HepG2 (cell line): ENCODE measurements around the gene ZNF514. TPM values are rescaled to one million over a fixed set of nuclear protein-coding genes. Genes with fewer than 3 reads are reported as not detected.

ENCODE experiments used
- AKAP8 ChIP-seq: sonication (generic); formaldehyde crosslinking; IDR thresholded peaks from 2 replicates; pipeline ENCODE4 v1.5.1; 2020; ENCODE audit warnings: mild to moderate bottlenecking, missing genetic modification reagents
- BHLHE40 ChIP-seq: IDR thresholded peaks from 2 replicates; pipeline ENCODE4 v1.6.1; 2011; ENCODE audit warnings: low read length, improper control_type of control experiment
- CBX5 ChIP-seq: sonication (generic); formaldehyde crosslinking; IDR thresholded peaks from 2 replicates; pipeline ENCODE4 v1.4.0; 2020; ENCODE audit warnings: missing genetic modification reagents, borderline replicate concordance
- HNRNPK ChIP-seq: fragments of 200-400 bp; formaldehyde crosslinking; IDR thresholded peaks from 2 replicates; pipeline ENCODE4 v1.6.1; 2018; ENCODE audit warnings: low read length, low read depth, moderate library complexity, mild to moderate bottlenecking; ENCODE audit not compliant: poor library complexity, severe bottlenecking
- NAIF1 ChIP-seq: sonication (generic); formaldehyde crosslinking; IDR thresholded peaks from 2 replicates; pipeline ENCODE4 v1.5.0; 2020; ENCODE audit warnings: mild to moderate bottlenecking, missing genetic modification reagents, borderline replicate concordance
- NKX3-1 ChIP-seq: sonication (generic); formaldehyde crosslinking; IDR thresholded peaks from 2 replicates; pipeline ENCODE4 v1.5.0; 2020; ENCODE audit warnings: missing genetic modification reagents
- PHF8 ChIP-seq: sonication (generic); formaldehyde crosslinking; IDR thresholded peaks from 2 replicates; pipeline ENCODE4 v1.5.0; 2020; ENCODE audit warnings: missing genetic modification reagents
- POLR2A ChIP-seq, 2 experiments: IDR thresholded peaks; 2 replicates each; pipeline ENCODE4 v1.6.1; 2011; ENCODE audit warnings: low read depth in 2 of 2, low read length in 2 of 2, mild to moderate bottlenecking in 1 of 2, moderate library complexity in 1 of 2; ENCODE audit not compliant: insufficient read depth in 1 of 2
- ZBTB7A ChIP-seq: sonication (generic); formaldehyde crosslinking; IDR thresholded peaks from 2 replicates; pipeline ENCODE4 v1.8.0; 2022; ENCODE audit warnings: mild to moderate bottlenecking, missing genetic modification reagents
- ZFYVE20 ChIP-seq: sonication (generic); formaldehyde crosslinking; IDR thresholded peaks from 2 replicates; pipeline ENCODE4 v1.8.0; 2023; ENCODE audit warnings: low read depth, mild to moderate bottlenecking, moderate library complexity, missing genetic modification reagents, borderline replicate concordance
- ZNF235 ChIP-seq: sonication (generic); formaldehyde crosslinking; IDR thresholded peaks from 2 replicates; pipeline ENCODE4 v1.8.1; 2023; ENCODE audit warnings: mild to moderate bottlenecking, missing genetic modification reagents, borderline replicate concordance
- ZSCAN31 ChIP-seq: sonication (generic); formaldehyde crosslinking; IDR thresholded peaks from 2 replicates; pipeline ENCODE4 v1.5.0; 2020; ENCODE audit warnings: low read depth, mild to moderate bottlenecking, missing genetic modification reagents
- polyA plus RNA-seq, 8 experiments: library from polyadenylated mRNA; depleted of rRNA in 3 of 8; stranded (reverse) in 7 of 8; unstranded in 1 of 8; fragments of >200 nt; fragmentation: Illumina TruSeq in 4 of 8; extraction: Trizol in 4 of 8; gene quantifications; 2 replicates each; pipeline versions ENCODE4 v1.2.1 to v1.2.3, GENCODE V29; 2011 to 2016; ENCODE audit warnings: low read depth in 4 of 8, missing spikeins in 1 of 8, mixed read lengths in 1 of 8; ENCODE audit not compliant: insufficient read depth in 1 of 8
- total RNA-seq, 5 experiments: library from RNA; depleted of rRNA; stranded (reverse); fragments of >200 nt; fragmentation: Illumina TruSeq; extraction: Trizol; gene quantifications; 2 replicates each; pipeline ENCODE4 v1.2.3, GENCODE V29; 2016; ENCODE audit warnings: low read depth in 1 of 5
- TF ChIP-seq, protein P1 (sequence below): sonication (generic); formaldehyde crosslinking; IDR thresholded peaks from 2 replicates; pipeline ENCODE4 v1.4.0; 2020; ENCODE audit warnings: missing genetic modification reagents
- TF ChIP-seq, protein P2 (sequence below): sonication (generic); formaldehyde crosslinking; IDR thresholded peaks from 2 replicates; pipeline ENCODE4 v1.4.0; 2020; ENCODE audit warnings: missing genetic modification reagents, borderline replicate concordance
- TF ChIP-seq, protein P3 (sequence below): sonication (generic); formaldehyde crosslinking; IDR thresholded peaks from 2 replicates; pipeline ENCODE4 v1.4.0; 2020; ENCODE audit warnings: missing genetic modification reagents
- TF ChIP-seq, protein P4 (sequence below): sonication (generic); formaldehyde crosslinking; IDR thresholded peaks from 2 replicates; pipeline ENCODE4 v1.8.0; 2022; ENCODE audit warnings: missing genetic modification reagents, low read depth, mild to moderate bottlenecking, borderline replicate concordance
- TF ChIP-seq, protein P5 (sequence below): sonication (generic); formaldehyde crosslinking; IDR thresholded peaks from 2 replicates; pipeline ENCODE4 v1.4.0; 2020; ENCODE audit warnings: missing genetic modification reagents
- TF ChIP-seq, protein P6 (sequence below): sonication (generic); formaldehyde crosslinking; IDR thresholded peaks from 2 replicates; pipeline ENCODE4 v1.4.0; 2020; ENCODE audit warnings: missing genetic modification reagents
- TF ChIP-seq, protein P7 (sequence below): IDR thresholded peaks from 2 replicates; pipeline ENCODE4 v1.6.1; 2012; ENCODE audit warnings: inconsistent platforms

Gene ZNF514
- total and polyA plus RNA-seq, 2 of the 13 experiments (the other 11 are each of a cell fraction or from before 2014, with no cell fraction given) = 15.2 to 18.7 TPM

DNA sequence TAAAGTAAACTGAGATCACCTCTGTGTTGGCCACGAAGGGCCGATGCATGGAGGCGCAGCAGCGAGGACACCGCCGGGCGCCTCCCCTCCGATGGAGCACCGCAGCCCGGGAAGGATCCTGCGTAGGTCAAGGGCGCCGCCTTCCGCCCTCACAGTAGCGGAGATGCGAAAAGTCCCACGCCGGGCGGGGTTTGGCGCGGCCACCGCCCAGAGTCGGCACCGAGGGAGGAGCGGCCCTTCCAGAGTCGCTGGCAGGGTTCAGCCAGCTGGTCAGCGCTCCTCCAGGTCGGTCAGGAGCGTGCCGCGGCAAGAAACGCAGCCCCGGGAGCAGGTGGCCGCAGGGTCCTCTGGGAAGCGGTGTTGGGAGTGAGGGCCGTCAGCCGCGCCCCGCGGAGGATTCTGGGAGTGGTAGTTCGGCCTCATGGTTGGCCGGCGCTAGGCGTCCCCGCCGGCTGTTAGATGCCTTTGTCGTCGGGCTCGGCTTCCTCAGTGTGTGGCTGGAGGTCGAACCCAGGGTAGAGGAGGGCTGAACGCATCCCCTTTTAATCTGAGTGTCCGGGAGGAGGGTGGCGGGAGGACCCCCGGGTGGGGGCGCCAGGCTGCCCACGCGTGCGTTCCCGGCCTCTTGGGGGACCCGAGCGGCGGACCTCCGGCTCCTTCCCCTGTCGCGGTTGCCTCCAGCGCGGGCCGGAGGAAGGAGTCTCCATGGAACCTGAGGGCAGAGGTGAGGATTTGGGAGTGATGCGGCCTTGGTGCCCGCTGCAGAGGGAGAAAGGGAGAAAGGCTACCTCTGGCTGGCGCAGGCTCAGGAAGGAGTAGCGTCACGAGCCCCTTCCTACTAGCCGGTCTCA is 47.7 kb upstream of the ZNF514 start, which contains the start of gene ZNF892 (continued):
- TF ChIP-seq, protein P1, sequence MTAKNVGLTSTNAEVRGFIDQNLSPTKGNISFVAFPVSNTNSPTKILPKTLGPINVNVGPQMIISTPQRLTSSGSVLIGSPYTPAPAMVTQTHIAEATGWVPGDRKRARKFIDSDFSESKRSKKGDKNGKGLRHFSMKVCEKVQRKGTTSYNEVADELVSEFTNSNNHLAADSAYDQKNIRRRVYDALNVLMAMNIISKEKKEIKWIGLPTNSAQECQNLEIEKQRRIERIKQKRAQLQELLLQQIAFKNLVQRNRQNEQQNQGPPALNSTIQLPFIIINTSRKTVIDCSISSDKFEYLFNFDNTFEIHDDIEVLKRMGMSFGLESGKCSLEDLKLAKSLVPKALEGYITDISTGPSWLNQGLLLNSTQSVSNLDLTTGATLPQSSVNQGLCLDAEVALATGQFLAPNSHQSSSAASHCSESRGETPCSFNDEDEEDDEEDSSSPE = peak; percentile 46; the same call in 1 of the 2 replicates
- 0 out of 2 replicates have a peak, but pooled peaks have one; percentile 50 for TF ChIP-seq ZBTB7A (CRISPR knock-in tag)
- TF ChIP-seq HNRNPK = peak; percentile 31
- TF ChIP-seq NKX3-1 = 0 out of 2 replicates have a peak, but pooled peaks have one; percentile 27
- TF ChIP-seq, protein P2, sequence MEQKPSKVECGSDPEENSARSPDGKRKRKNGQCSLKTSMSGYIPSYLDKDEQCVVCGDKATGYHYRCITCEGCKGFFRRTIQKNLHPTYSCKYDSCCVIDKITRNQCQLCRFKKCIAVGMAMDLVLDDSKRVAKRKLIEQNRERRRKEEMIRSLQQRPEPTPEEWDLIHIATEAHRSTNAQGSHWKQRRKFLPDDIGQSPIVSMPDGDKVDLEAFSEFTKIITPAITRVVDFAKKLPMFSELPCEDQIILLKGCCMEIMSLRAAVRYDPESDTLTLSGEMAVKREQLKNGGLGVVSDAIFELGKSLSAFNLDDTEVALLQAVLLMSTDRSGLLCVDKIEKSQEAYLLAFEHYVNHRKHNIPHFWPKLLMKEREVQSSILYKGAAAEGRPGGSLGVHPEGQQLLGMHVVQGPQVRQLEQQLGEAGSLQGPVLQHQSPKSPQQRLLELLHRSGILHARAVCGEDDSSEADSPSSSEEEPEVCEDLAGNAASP (CRISPR knock-in tag) = no peak
- TF ChIP-seq, protein P3, sequence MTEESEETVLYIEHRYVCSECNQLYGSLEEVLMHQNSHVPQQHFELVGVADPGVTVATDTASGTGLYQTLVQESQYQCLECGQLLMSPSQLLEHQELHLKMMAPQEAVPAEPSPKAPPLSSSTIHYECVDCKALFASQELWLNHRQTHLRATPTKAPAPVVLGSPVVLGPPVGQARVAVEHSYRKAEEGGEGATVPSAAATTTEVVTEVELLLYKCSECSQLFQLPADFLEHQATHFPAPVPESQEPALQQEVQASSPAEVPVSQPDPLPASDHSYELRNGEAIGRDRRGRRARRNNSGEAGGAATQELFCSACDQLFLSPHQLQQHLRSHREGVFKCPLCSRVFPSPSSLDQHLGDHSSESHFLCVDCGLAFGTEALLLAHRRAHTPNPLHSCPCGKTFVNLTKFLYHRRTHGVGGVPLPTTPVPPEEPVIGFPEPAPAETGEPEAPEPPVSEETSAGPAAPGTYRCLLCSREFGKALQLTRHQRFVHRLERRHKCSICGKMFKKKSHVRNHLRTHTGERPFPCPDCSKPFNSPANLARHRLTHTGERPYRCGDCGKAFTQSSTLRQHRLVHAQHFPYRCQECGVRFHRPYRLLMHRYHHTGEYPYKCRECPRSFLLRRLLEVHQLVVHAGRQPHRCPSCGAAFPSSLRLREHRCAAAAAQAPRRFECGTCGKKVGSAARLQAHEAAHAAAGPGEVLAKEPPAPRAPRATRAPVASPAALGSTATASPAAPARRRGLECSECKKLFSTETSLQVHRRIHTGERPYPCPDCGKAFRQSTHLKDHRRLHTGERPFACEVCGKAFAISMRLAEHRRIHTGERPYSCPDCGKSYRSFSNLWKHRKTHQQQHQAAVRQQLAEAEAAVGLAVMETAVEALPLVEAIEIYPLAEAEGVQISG (CRISPR knock-in tag) = peak; percentile 73
- TF ChIP-seq NAIF1 = no peak
- no peak for TF ChIP-seq ZFYVE20 (CRISPR knock-in tag)
- no peak for TF ChIP-seq AKAP8 (CRISPR knock-in tag)
- TF ChIP-seq POLR2A (IDR thresholded peaks at IDR 0.05; ENCODE audit: insufficient read depth in 1 of 2, low read depth in 2 of 2, low read length in 2 of 2) = peak in 1 of 2 experiments; percentile 54; a peak in 2 of 4 replicates
- 0 out of 2 replicates have a peak, but pooled peaks have one; percentile 6 for TF ChIP-seq BHLHE40
- TF ChIP-seq, protein P4, sequence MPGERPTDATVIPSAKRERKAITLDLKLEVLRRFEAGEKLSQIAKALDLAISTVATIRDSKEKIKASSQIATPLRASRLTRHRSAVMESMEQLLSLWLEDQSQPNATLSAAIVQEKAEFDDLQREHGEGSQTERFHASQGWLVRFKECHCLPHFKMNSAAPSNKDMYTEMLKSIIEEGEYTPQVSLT = no peak
- TF ChIP-seq, protein P5, sequence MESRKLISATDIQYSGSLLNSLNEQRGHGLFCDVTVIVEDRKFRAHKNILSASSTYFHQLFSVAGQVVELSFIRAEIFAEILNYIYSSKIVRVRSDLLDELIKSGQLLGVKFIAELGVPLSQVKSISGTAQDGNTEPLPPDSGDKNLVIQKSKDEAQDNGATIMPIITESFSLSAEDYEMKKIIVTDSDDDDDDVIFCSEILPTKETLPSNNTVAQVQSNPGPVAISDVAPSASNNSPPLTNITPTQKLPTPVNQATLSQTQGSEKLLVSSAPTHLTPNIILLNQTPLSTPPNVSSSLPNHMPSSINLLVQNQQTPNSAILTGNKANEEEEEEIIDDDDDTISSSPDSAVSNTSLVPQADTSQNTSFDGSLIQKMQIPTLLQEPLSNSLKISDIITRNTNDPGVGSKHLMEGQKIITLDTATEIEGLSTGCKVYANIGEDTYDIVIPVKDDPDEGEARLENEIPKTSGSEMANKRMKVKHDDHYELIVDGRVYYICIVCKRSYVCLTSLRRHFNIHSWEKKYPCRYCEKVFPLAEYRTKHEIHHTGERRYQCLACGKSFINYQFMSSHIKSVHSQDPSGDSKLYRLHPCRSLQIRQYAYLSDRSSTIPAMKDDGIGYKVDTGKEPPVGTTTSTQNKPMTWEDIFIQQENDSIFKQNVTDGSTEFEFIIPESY (CRISPR knock-in tag) = peak; percentile 72; the same call in 1 of the 2 replicates
- TF ChIP-seq CBX5 (CRISPR knock-in tag) = 0 out of 2 replicates have a peak, but pooled peaks have one; percentile 52
- peak; percentile 64 for TF ChIP-seq PHF8 (CRISPR knock-in tag)
- 0 out of 2 replicates have a peak, but pooled peaks have one; percentile 22 for TF ChIP-seq ZSCAN31 (CRISPR knock-in tag)
- TF ChIP-seq, protein P6, sequence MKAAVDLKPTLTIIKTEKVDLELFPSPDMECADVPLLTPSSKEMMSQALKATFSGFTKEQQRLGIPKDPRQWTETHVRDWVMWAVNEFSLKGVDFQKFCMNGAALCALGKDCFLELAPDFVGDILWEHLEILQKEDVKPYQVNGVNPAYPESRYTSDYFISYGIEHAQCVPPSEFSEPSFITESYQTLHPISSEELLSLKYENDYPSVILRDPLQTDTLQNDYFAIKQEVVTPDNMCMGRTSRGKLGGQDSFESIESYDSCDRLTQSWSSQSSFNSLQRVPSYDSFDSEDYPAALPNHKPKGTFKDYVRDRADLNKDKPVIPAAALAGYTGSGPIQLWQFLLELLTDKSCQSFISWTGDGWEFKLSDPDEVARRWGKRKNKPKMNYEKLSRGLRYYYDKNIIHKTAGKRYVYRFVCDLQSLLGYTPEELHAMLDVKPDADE (CRISPR knock-in tag) = no peak
- TF ChIP-seq, protein P7, sequence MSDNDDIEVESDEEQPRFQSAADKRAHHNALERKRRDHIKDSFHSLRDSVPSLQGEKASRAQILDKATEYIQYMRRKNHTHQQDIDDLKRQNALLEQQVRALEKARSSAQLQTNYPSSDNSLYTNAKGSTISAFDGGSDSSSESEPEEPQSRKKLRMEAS = peak; percentile 66
- TF ChIP-seq ZNF235 (CRISPR knock-in tag) = no peak
